ENCODE data around the gene RAPGEF5. TPM values are rescaled to one million over a fixed set of nuclear protein-coding genes. Genes with fewer than 3 reads are reported as not detected.
A peak's percentile ranks its signal among the peaks of the same experiment; 100 is the strongest.

The RAPGEF5 gene
- total and polyA plus RNA-seq, 2 donors (not counting 3 experiments of a cell fraction or from before 2014, with no cell fraction given) = 10.0 to 43.2 TPM

GRCh38 chr7:22270371-22270770 is 86.6 kb downstream of the RAPGEF5 start:
- dilution Hi-C loops (cut with MboI; ENCODE audit: extremely low pct_ligation_motif_present, low sequenced_read_pairs) = no loop called here
- no peak overlapping the region for H3K4me3 ChIP-seq (replicated peaks in 1 of 3; ENCODE audit: insufficient read depth in 1 of 3, low read depth in 1 of 3, low read length in 3 of 3)
- no peak overlapping the region for H3K9ac ChIP-seq (replicated peaks; ENCODE audit: extremely low read depth, insufficient read depth, low read length)
- intact Hi-C loops (cut with micrococcal nuclease) = no loop called here
- DNase-seq (ENCODE audit: low read depth, low spot score) (peak; percentile 39), FAIRE-seq (no peak)
- H3K9me3 ChIP-seq (replicated peaks; ENCODE audit: control insufficient read depth, insufficient read depth, low read length) = no peaks in the 10 kb centered on the region
- no peaks in the 10 kb centered on the region for H3K79me2 ChIP-seq (ENCODE audit: control insufficient read depth, insufficient read depth, low read length)
- H3K27ac ChIP-seq (ENCODE audit: insufficient read depth, low read depth, low read length) = no peak overlapping the region
- H3K4me2 ChIP-seq (ENCODE audit: insufficient read depth, low read length) = no peak overlapping the region
- CTCF ChIA-PET = interaction anchor here (0.9 to 1.4 kb wide), 3 partner anchors 9 to 160 kb away, joined by 3 read pairs; no protein-coding TSS in a partner anchor
- H4K20me1 ChIP-seq (replicated peaks; ENCODE audit: control insufficient read depth, extremely low read depth, insufficient read depth, low read length) = no peaks in the 10 kb centered on the region
- POLR2A ChIA-PET = no interaction called here
- TF ChIP-seq EZH2 (IDR thresholded peaks at IDR 0.05; ENCODE audit: borderline replicate concordance, low read depth, low read length, severe bottlenecking) (no peak), MYC (IDR thresholded peaks at IDR 0.05; ENCODE audit: low read depth, low read length) (no peak), FOS (IDR thresholded peaks at IDR 0.05; ENCODE audit: borderline replicate concordance, insufficient read depth, low read length) (no peak), POLR2A (IDR thresholded peaks at IDR 0.05; ENCODE audit: low read depth, low read length) (no peak), POLR2AphosphoS5 (IDR thresholded peaks at IDR 0.05; ENCODE audit: insufficient read depth, low read depth, low read length) (no peak), GATA2 (IDR thresholded peaks at IDR 0.05; ENCODE audit: insufficient read depth, insufficient read length, low read depth, low read length) (no peak), MAX (IDR thresholded peaks at IDR 0.05; ENCODE audit: insufficient read depth, insufficient read length) (no peak), JUN (IDR thresholded peaks at IDR 0.05; ENCODE audit: borderline replicate concordance, insufficient read depth, insufficient read length, low read depth) (no peak), CTCF (IDR thresholded peaks at IDR 0.05; ENCODE audit: extremely low read depth in 1 of 2, insufficient read depth in 1 of 2, low read depth in 1 of 2, low read length in 2 of 2) (no peak)
- no TSS peak for BruUV-seq (replicated peaks)
- no peak overlapping the region for H2AFZ ChIP-seq (ENCODE audit: low read depth, low read length)
- no peaks in the 10 kb centered on the region for H3K4me1 ChIP-seq (ENCODE audit: control insufficient read depth, extremely low read depth, insufficient read depth, low read length)
- H3K9me1 ChIP-seq (replicated peaks; ENCODE audit: control insufficient read depth, extremely low read depth, insufficient read depth, low read length) = no peaks in the 10 kb centered on the region
- no peaks in the 10 kb centered on the region for H3K27me3 ChIP-seq (ENCODE audit: control insufficient read depth in 2 of 2, insufficient read depth in 2 of 2, low read length in 2 of 2)
- no peaks in the 10 kb centered on the region for H3K36me3 ChIP-seq (ENCODE audit: control insufficient read depth in 2 of 2, extremely low read depth in 1 of 2, insufficient read depth in 2 of 2, low read length in 2 of 2)

All from endothelial cell of umbilical vein (primary cell).